Measurements from ENCODE around the gene MAGEA6.
"Not testable (repeated sequence)": the region's sequence is repeated elsewhere in the genome, so short reads cannot be mapped to it uniquely, and the experiment has no call there.

MAGEA6 gene

DNA sequence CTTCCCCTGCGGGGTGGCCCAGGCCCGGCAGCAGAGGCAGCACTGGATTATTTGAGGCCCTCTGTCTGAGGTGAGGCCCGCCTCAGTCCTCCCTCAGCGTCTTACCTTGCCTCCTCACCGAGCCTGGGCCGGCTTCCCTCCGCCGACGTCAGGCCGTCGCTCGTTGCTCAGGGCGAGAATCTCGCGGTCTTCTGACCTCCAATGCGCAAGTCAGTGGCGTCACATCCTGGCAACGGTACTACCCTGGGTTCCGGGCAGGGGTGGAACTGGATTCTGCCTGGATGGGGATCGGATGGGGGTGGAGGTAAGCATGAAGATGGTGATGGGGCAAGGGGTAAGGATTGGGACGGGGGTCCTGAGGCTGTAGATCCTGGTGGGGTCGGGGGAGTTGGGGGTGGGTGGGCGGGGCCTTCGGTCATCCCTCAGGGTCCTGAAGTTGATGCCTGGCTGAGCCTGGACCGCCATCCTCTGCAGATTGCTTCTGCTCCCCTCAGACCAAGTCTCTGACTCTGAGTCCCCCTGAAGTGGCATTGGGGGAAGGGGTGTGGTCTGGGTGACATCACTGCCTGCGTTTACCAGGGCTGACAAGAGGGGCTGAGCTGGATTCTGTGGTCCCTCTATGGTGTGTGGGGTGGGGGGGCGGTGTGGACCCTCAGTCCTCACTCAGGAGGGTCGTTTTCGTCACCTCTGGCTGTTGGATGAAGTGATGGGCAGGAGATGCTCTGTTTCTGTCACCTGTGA is at the start of gene MAGEA6:
Gene MAGEA6 (minus strand): TSS at position 141 of the 741 bp plus-strand sequence. CDS start 2,039 bp downstream, outside the sequence.
- not testable (repeated sequence) for DNase-seq (ENCODE audit: low read depth)

GRCh38 chrX:152819266-152819665 is 49.8 kb upstream of the MAGEA6 start:
- no peak for DNase-seq (ENCODE audit: low read depth)

- no peak for DNase-seq (ENCODE audit: low read depth)
These were observed 48.9 kb upstream of the MAGEA6 start for GRCh38 chrX:152818356-152818755.

GRCh38 chrX:152817078-152817764 is 47.7 kb upstream of the MAGEA6 start:
- no peak for DNase-seq (ENCODE audit: low read depth)

DNA sequence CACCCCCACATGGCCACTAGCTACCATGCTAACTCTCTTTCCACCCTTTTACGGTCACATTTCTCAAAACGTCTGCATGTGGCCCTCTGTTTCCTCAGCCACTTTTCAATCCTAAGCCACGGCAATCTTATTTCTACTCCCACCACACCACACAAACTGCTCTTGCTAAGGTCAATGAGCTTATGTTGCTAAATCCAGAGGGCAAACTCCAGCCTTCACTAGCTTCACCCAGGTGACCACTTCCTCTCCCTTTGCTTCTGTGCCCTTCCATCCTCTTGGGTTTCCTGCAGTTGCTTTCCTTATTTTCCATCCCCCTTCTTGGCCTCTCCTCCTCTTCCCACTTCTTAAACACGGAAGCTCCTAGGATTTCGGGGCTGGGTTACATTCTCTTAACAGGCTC is 44.6 kb upstream of the MAGEA6 start:
- DNase-seq (ENCODE audit: low read depth), result no peak

- DNase-seq (ENCODE audit: low read depth), result no peak
These were observed 43.7 kb upstream of the MAGEA6 start for GRCh38 chrX:152813206-152813605.

GRCh38 chrX:152810403-152810802 is 40.9 kb upstream of the MAGEA6 start:
- no peak for DNase-seq (ENCODE audit: low read depth)

- no peak for DNase-seq (ENCODE audit: low read depth)
These were observed 36.5 kb upstream of the MAGEA6 start for GRCh38 chrX:152806035-152806434.

DNA sequence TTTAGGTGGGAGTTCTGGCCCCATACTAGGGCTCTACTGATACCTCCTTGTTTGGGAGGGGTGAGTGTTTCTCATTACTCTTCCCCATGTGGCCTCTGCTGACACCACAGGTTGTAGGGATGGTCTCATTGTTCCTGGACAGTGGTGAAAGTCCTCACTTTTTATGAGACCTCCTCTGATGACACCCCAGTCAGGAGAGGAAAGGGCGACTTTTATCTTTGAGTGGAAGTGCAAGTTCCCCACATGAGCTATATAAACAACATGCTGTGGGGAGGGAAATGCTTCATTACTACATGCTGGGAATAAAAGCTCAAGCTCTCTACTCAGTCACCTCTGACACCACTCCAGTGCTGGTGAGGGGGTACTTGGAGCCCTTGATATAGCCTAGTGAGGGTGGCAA is 29.5 kb upstream of the MAGEA6 start:
- DNase-seq (ENCODE audit: low read depth), result no peak

- not testable (repeated sequence) for DNase-seq (ENCODE audit: low read depth)
These were observed 17.6 kb upstream of the MAGEA6 start for GRCh38 chrX:152787062-152787461.

DNA sequence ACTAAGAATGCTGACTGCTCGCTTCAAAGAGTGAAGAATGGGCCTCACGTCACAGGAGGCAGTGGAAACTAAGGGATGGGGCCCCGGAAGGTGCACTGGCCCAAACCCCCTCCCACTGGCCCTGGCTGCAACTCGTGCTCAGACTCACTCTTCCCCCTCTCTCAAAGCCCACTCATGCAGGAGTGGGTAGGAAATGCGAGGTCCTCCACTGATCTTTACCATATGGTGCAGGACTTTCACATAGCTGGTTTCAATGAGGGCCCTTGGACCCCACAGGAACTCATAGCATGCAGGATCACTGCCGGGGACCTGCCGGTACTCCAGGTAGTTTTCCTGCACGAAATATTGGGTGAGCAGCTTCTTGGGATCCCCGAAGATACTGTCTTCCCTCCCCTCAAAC is 2.9 kb downstream of the MAGEA6 start:
- DNase-seq (ENCODE audit: low read depth), result not testable (repeated sequence)

- not testable (repeated sequence) for DNase-seq (ENCODE audit: low read depth)
These were observed 7.9 kb downstream of the MAGEA6 start for GRCh38 chrX:152761582-152761981.

DNA sequence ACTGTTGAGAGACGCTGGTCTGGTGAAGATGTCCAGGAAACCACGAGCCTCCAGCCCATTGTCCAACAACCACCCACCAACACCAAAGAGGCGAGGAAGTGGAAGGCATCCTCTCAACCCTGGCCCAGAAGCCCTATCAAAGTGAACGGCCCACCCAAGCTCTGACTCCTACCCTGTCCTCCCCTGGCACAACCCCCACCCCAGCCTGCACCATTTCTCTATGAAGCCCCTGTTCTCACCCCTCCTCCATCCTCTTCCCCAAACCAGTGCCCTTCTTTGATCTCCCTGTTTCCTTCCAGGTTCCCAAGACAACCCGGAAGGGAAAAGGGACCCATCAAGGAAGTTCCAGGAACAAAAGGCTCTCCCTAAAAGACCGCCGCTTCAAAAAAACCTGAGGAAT is 9.9 kb downstream of the MAGEA6 start:
- not testable (repeated sequence) for DNase-seq (ENCODE audit: low read depth)

DNA sequence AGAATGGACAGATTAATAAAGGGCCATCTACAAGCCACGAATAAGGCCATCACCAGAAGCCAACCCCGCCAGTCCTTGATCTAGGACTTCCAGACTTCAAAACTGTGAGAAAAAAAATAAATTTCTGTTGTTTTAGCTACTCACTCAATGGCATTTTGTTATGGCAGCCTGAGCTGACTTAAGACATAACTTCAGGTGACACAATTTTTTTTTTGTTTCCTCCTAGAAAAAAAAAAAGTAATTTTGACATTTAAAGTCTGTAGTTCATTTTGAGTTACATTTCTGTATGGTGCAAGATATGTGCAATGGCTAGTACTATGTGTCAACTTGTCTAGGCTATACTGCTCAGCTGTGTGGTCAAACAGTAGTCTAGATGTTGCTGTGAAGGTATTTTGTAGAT is 10.6 kb downstream of the MAGEA6 start, which contains the start of gene CSAG3:
Gene CSAG3 (plus strand): TSS at position 301 of the 400 bp plus-strand sequence.
- DNase-seq (ENCODE audit: low read depth), result not testable (repeated sequence)

- DNase-seq (ENCODE audit: low read depth), result not testable (repeated sequence)
These were observed 14.6 kb downstream of the MAGEA6 start for GRCh38 chrX:152754871-152755270.

DNA sequence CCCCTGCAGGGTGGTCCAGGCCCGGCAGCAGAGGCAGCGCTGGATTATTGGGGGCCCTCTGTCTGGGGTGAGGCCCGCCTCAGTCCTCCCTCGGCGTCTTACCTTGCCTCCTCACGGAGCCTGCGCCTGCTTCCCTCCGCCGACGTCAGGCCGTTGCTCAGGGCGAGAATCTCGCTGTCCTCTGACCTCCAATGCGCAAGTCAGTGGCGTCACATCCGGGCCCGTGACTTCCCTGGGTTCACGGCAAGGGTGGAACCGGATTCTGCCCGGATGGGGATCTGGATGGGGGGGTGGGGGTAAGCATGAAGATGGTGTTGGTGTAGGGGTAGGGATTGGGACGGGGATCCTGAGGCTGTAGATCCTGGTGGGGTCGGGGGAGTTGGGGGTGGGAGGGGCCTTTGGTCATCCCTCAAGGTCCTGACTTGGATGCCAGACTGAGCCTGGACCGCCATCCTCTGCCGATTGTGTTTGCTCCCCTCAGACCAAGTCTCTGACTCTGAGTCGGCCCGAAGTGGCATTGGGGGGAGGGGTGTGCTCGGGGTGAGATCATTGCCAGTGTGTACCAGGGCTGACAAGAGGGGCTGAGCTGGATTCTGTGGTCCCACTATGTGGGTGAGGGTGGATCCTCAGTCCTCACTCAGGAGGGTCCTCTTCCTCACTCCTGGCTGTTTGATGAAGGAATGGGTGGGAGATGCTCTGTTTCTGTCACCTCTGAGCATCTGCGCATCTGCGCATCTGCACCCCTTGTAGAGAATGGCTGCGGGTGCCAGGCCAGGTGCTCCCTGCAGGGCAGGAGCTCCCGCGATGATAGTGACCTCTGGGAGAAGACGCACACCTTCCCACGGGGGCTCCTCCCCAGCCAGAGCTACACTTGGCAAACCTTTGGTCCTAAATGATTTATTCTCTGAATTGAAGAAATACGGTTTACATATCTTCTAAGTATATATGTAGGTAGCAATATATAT is 15.5 kb downstream of the MAGEA6 start, which contains the start of gene MAGEA2:
Gene MAGEA2 (minus strand): TSS at position 157 of the 965 bp plus-strand sequence. CDS start 2,479 bp downstream, outside the sequence.
- not testable (repeated sequence) for DNase-seq (ENCODE audit: low read depth)

DNA sequence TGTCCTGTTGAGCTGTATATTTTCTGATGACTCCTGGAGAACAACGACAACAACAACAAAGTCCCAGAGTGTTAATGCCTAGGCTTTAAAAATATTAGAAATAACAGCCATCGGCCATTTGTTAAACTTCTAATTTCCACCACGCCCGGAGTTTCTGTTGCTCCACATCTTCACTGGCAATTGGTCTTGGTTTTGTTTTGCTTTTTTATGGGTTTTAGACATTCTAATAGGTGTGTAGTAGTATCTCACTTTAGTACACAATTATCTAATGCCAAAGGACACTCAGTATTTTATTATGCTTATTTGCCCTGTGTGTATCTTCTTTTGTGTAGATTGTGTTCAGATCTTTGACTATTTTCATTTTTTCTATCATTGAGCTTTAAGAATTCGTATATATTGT is 30.9 kb downstream of the MAGEA6 start:
- DNase-seq (ENCODE audit: low read depth), result no peak

DNA sequence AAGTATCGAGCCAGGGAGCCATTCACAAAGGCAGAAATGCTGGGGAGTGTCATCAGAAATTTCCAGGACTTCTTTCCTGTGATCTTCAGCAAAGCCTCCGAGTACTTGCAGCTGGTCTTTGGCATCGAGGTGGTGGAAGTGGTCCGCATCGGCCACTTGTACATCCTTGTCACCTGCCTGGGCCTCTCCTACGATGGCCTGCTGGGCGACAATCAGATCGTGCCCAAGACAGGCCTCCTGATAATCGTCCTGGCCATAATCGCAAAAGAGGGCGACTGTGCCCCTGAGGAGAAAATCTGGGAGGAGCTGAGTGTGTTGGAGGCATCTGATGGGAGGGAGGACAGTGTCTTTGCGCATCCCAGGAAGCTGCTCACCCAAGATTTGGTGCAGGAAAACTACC is 33.0 kb downstream of the MAGEA6 start:
- not testable (repeated sequence) for DNase-seq (ENCODE audit: low read depth)

- DNase-seq (ENCODE audit: low read depth), result no peak
These were observed 33.5 kb downstream of the MAGEA6 start for GRCh38 chrX:152735860-152736511.

DNA sequence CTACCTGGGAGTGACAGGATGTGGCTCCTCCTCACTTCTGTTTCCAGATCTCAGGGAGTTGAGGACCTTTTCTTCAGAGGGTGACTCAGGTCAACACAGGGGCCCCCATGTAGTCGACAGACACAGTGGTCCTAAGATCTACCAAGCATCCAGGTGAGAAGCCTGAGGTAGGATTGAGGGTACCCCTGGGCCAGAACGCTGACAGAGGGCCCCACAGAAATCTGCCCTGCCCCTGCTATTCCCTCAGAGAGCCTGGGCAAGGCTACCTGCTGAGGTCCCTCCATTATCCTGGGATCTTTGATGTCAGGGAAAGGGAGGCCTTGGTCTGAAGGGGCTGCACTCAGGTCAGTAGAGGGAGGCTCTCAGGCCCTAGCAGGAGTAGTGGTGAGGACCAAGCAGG is 34.4 kb downstream of the MAGEA6 start:
- DNase-seq (ENCODE audit: low read depth), result no peak

GRCh38 chrX:152734143-152734858 is 35.2 kb downstream of the MAGEA6 start:
- DNase-seq (ENCODE audit: low read depth), result not testable (repeated sequence)

Data from T-helper 22 cell (primary cell).